NT2/D1 (cell line): ENCODE results near the gene RBM44.
"Not testable (repeated sequence)": the region's sequence is repeated elsewhere in the genome, so short reads cannot be mapped to it uniquely, and the experiment has no call there.

Experiments used
- YY1 ChIP-seq: IDR thresholded peaks from 2 replicates; pipeline ENCODE4 v1.6.1; 2011; ENCODE audit not compliant: insufficient read length, insufficient read depth
- ZNF274 ChIP-seq: IDR thresholded peaks from 2 replicates; pipeline ENCODE4 v1.6.1; 2011; ENCODE audit warnings: mild to moderate bottlenecking, low read depth, low read length

- TF ChIP-seq ZNF274, YY1: not testable (repeated sequence)
Observed at GRCh38 chr2:237868074-237868473, 69.5 kb downstream of the RBM44 start.
